DOHH2 (cell line): ENCODE measurements around the gene SBK3.

Source experiments
- H3F3A ChIP-seq: fragments of 200-600 bp; sonication (generic), shearing (Covaris generic); 2 replicates; pipeline ENCODE4 v1.6.0; 2016; ENCODE audit warnings: antibody characterized with exemption, mild to moderate bottlenecking; ENCODE audit not compliant: control insufficient read depth, insufficient read depth
- H3K27ac ChIP-seq: fragments of 200-600 bp; sonication (generic); 2 replicates; pipeline ENCODE4 v1.5.1; 2014; ENCODE audit warnings: low read depth, mild to moderate bottlenecking, low read length, moderate library complexity
- H3K27me3 ChIP-seq: fragments of 200-600 bp; sonication (generic); 2 replicates; pipeline ENCODE4 v1.6.1; 2014; ENCODE audit warnings: mild to moderate bottlenecking, low read length, mixed read lengths; ENCODE audit not compliant: control insufficient read depth
- H3K36me3 ChIP-seq: fragments of 200-600 bp; sonication (generic); 2 replicates; pipeline ENCODE4 v1.6.1; 2014; ENCODE audit warnings: mild to moderate bottlenecking, low read length, moderate library complexity, mixed read lengths; ENCODE audit not compliant: control insufficient read depth
- H3K4me1 ChIP-seq: fragments of 200-600 bp; sonication (generic); 2 replicates; pipeline ENCODE4 v1.6.1; 2014; ENCODE audit warnings: mild to moderate bottlenecking, low read length, mixed read lengths; ENCODE audit not compliant: control insufficient read depth
- H3K4me2 ChIP-seq: fragments of 200-600 bp; sonication (generic); 2 replicates; pipeline ENCODE4 v1.6.0; 2014; ENCODE audit warnings: mild to moderate bottlenecking, low read length, moderate library complexity
- H3K4me3 ChIP-seq: fragments of 200-600 bp; sonication (generic); 2 replicates; pipeline ENCODE4 v1.5.1; 2014; ENCODE audit warnings: mild to moderate bottlenecking, low read length, mixed read lengths
- H3K79me2 ChIP-seq: fragments of 200-600 bp; sonication (generic); 2 replicates; pipeline ENCODE4 v1.6.1; 2014; ENCODE audit warnings: mild to moderate bottlenecking, low read length, mixed read lengths; ENCODE audit not compliant: control insufficient read depth
- H3K9me2 ChIP-seq: fragments of 200-600 bp; sonication (generic); replicated peaks from 2 replicates; pipeline ENCODE4 v1.6.1; 2014; ENCODE audit warnings: mild to moderate bottlenecking, low read length, mixed read lengths; ENCODE audit not compliant: control insufficient read depth
- H3K9me3 ChIP-seq: fragments of 200-600 bp; sonication (generic); 2 replicates; pipeline ENCODE4 v1.6.1; 2014; ENCODE audit warnings: antibody characterized with exemption, low read length, mixed read lengths; ENCODE audit not compliant: control insufficient read depth, insufficient read depth
- H4K20me1 ChIP-seq: fragments of 200-600 bp; sonication (generic); 2 replicates; pipeline ENCODE4 v1.6.0; 2014; ENCODE audit warnings: low read depth, mild to moderate bottlenecking, antibody characterized with exemption, low read length, moderate library complexity; ENCODE audit not compliant: control insufficient read depth, insufficient read depth
- CTCF ChIP-seq: fragments of 200-600 bp; sonication (generic); IDR thresholded peaks from one replicate; pipeline ENCODE4 v1.5.1; 2014; ENCODE audit warnings: antibody characterized with exemption, mild to moderate bottlenecking, low read depth, low read length; ENCODE audit not compliant: poor library complexity, severe bottlenecking
- EZH2phosphoT487 ChIP-seq: fragments of 200-600 bp; sonication (generic); IDR thresholded peaks from 2 replicates; pipeline ENCODE4 v1.6.1; 2017; ENCODE audit warnings: borderline replicate concordance, mild to moderate bottlenecking, antibody characterized with exemption, low read length, moderate library complexity, mixed read lengths

Gene SBK3

GRCh38 chr19:55537741-55538111 lies 7.6 kb downstream of the SBK3 start:
- Histone ChIP-seq H4K20me1 (no peaks in the 10 kb centered on the region), H3K9me3 (no peaks in the 10 kb centered on the region), H3K9me2 (no peaks in the 10 kb centered on the region), H3F3A (no peaks in the 10 kb centered on the region), H3K4me3 (no peak overlapping the region), H3K4me2 (no peak overlapping the region), H3K27ac (no peak overlapping the region), H3K4me1 (no peaks in the 10 kb centered on the region), H3K79me2 (no peaks in the 10 kb centered on the region), H3K27me3 (no peaks in the 10 kb centered on the region), H3K36me3 (no peaks in the 10 kb centered on the region)
- TF ChIP-seq EZH2phosphoT487: no peak
- no peak for TF ChIP-seq CTCF

- Histone ChIP-seq H3K9me3 (no peaks in the 10 kb centered on the region), H3K27ac (no peak within 1 kb of the TSS), H4K20me1 (no peaks in the 10 kb centered on the region), H3K4me2 (no peak within 1 kb of the TSS), H3K4me1 (no peaks in the 10 kb centered on the region), H3K4me3 (no peak within 1 kb of the TSS), H3K9me2 (no peaks in the 10 kb centered on the region), H3K79me2 (no peaks in the 10 kb centered on the region), H3K27me3 (no peaks in the 10 kb centered on the region), H3K36me3 (no peaks in the 10 kb centered on the region), H3F3A (no peaks in the 10 kb centered on the region)
- TF ChIP-seq CTCF (peak; percentile 23), EZH2phosphoT487 (no peak)
Observed at GRCh38 chr19:55536951-55537740, 8.2 kb downstream of the SBK3 start, which contains the start of gene SBK2. SBK2 (minus strand) TSS chr19:55537133; CDS start chr19:55536294, 839 bp downstream.

GRCh38 chr19:55536366-55536765 lies 9.0 kb downstream of the SBK3 start:
- Histone ChIP-seq H3K4me2 (no peak overlapping the region), H3K4me3 (no peak overlapping the region), H4K20me1 (no peaks in the 10 kb centered on the region), H3K27me3 (no peaks in the 10 kb centered on the region), H3K79me2 (no peaks in the 10 kb centered on the region), H3K9me3 (no peaks in the 10 kb centered on the region), H3K9me2 (no peaks in the 10 kb centered on the region), H3K27ac (no peak overlapping the region), H3F3A (no peaks in the 10 kb centered on the region), H3K4me1 (no peaks in the 10 kb centered on the region), H3K36me3 (no peaks in the 10 kb centered on the region)
- TF ChIP-seq EZH2phosphoT487 (no peak), CTCF (no peak)
